Neural crest cell (in vitro differentiated cells): Measurements from ENCODE around the gene ZC3H13. TPM values are rescaled to one million over a fixed set of nuclear protein-coding genes. Genes with fewer than 3 reads are reported as not detected.

Experiments used
- DNase-seq: peaks from one replicate; pipeline ENCODE4 v3.0.0; 2021; ENCODE audit warnings: low read depth, mixed read lengths, low spot score
- H3K27ac Mint-ChIP-seq: one replicate; pipeline ENCODE4 v1.8.0; 2021; ENCODE audit warnings: mild to moderate bottlenecking, mixed read lengths; ENCODE audit not compliant: unreplicated experiment
- H3K27me3 Mint-ChIP-seq: 2 replicates; pipeline ENCODE4 v1.8.0; 2021; ENCODE audit warnings: low read depth, mild to moderate bottlenecking, mixed read lengths
- H3K36me3 Mint-ChIP-seq: 2 replicates; pipeline ENCODE4 v1.8.0; 2021; ENCODE audit warnings: low read depth, mild to moderate bottlenecking, mixed read lengths
- H3K4me1 Mint-ChIP-seq: 2 replicates; pipeline ENCODE4 v1.8.0; 2021; ENCODE audit warnings: mixed read lengths
- H3K4me3 Mint-ChIP-seq: one replicate; pipeline ENCODE4 v1.8.0; 2021; ENCODE audit warnings: mild to moderate bottlenecking, mixed read lengths
- H3K9me3 Mint-ChIP-seq: 2 replicates; pipeline ENCODE4 v1.8.0; 2021; ENCODE audit warnings: mixed read lengths
- total RNA-seq: library from RNA; stranded (reverse); gene quantifications from 2 replicates; pipeline ENCODE4 v1.2.1, GENCODE V29; 2021
- TF ChIP-seq, protein P1 (sequence below): fragments of 200-600 bp; sonication (generic); conservative IDR thresholded peaks from 2 replicates; pipeline ENCODE4 v1.5.0; 2021; ENCODE audit warnings: antibody characterized with exemption, mild to moderate bottlenecking

The ZC3H13 gene
- total RNA-seq, 1 donor from 2014 or later = 103 TPM

- Mint-ChIP-seq H3K9me3 (no peaks in the 10 kb centered on the region), H3K27ac (no peak overlapping the region), H3K27me3 (no peaks in the 10 kb centered on the region), H3K4me1 (peaks cover 4% of the 10 kb centered on the region), H3K36me3 (peaks cover 29% of the 10 kb centered on the region), H3K4me3 (no peak overlapping the region)
- TF ChIP-seq, protein P1, sequence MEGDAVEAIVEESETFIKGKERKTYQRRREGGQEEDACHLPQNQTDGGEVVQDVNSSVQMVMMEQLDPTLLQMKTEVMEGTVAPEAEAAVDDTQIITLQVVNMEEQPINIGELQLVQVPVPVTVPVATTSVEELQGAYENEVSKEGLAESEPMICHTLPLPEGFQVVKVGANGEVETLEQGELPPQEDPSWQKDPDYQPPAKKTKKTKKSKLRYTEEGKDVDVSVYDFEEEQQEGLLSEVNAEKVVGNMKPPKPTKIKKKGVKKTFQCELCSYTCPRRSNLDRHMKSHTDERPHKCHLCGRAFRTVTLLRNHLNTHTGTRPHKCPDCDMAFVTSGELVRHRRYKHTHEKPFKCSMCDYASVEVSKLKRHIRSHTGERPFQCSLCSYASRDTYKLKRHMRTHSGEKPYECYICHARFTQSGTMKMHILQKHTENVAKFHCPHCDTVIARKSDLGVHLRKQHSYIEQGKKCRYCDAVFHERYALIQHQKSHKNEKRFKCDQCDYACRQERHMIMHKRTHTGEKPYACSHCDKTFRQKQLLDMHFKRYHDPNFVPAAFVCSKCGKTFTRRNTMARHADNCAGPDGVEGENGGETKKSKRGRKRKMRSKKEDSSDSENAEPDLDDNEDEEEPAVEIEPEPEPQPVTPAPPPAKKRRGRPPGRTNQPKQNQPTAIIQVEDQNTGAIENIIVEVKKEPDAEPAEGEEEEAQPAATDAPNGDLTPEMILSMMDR = no peak
- no peak for DNase-seq
Observed at GRCh38 chr13:46039411-46040182, 12.9 kb downstream of the ZC3H13 start.

GRCh38 chr13:46038296-46038695 is 14.2 kb downstream of the ZC3H13 start:
- H3K27ac Mint-ChIP-seq = no peak overlapping the region
- peaks cover 41% of the 10 kb centered on the region for H3K36me3 Mint-ChIP-seq
- TF ChIP-seq, protein P1 = no peak
- peaks cover 3% of the 10 kb centered on the region for H3K9me3 Mint-ChIP-seq
- no peaks in the 10 kb centered on the region for H3K27me3 Mint-ChIP-seq
- no peak overlapping the region for H3K4me3 Mint-ChIP-seq
- H3K4me1 Mint-ChIP-seq = peaks cover 4% of the 10 kb centered on the region
- no peak for DNase-seq

DNA sequence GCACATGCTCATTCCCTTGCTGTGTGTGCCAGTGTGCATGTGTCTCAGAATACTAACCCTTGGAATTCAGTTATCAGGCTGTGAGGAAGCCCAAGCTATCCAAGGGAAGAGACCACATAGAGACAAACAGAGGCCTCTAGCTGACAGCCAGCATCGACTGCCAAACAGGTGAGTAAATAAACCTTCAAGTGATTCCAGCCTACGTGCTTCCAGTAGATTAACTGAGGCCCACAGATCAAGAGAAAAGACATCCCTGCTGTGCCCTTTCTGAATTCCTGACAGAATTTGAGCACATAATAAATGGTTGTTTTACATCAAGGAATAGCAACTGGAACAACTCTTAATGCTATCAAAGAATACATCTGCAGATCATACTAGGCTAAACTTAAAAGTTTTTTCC is 17.5 kb downstream of the ZC3H13 start:
- no peak overlapping the region for H3K4me3 Mint-ChIP-seq
- H3K27ac Mint-ChIP-seq = no peak overlapping the region
- TF ChIP-seq, protein P1 = no peak
- peaks cover 59% of the 10 kb centered on the region for H3K36me3 Mint-ChIP-seq
- peaks cover 3% of the 10 kb centered on the region for H3K4me1 Mint-ChIP-seq
- H3K27me3 Mint-ChIP-seq = no peaks in the 10 kb centered on the region
- no peak for DNase-seq
- peaks cover 15% of the 10 kb centered on the region for H3K9me3 Mint-ChIP-seq

GRCh38 chr13:46032341-46032740 is 20.2 kb downstream of the ZC3H13 start:
- DNase-seq = no peak
- Mint-ChIP-seq H3K4me3 (no peak overlapping the region), H3K27ac (no peak overlapping the region), H3K9me3 (peaks cover 21% of the 10 kb centered on the region), H3K4me1 (peaks cover 4% of the 10 kb centered on the region), H3K27me3 (no peaks in the 10 kb centered on the region), H3K36me3 (peaks cover 76% of the 10 kb centered on the region)
- TF ChIP-seq, protein P1 = no peak

DNA sequence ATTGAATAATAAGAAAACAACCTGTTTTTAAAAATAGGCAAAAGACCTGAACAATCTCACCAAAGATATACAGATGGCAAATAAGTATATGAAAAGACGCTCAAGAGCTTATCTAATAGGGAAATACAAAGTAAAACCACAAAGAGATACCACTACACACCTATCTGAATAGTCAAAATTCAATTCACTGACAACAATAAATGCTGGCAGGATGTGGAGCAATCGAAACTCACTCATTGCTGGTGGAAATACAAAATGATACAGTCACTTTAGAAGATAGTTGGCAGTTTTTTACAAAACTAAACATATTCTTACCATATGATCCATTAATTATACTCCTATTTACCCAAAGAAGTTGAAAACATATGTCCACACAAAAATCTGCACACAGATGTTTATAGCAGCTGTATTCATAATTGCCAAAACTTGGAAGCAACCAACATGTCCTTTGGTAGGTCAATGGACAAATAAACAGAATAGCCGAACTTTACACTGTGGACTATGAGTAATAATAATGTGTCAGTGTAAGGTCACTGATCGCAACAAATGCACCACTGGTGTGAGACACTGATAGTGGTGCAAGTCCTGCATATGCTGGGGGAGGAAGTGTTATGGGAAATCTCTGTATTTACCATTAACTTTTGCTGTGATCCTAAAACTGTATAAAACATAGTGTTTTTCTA is 20.8 kb downstream of the ZC3H13 start:
- DNase-seq = no peak
- H3K4me3 Mint-ChIP-seq = no peak overlapping the region
- H3K4me1 Mint-ChIP-seq = peaks cover 4% of the 10 kb centered on the region
- peaks cover 21% of the 10 kb centered on the region for H3K9me3 Mint-ChIP-seq
- peaks cover 74% of the 10 kb centered on the region for H3K36me3 Mint-ChIP-seq
- TF ChIP-seq, protein P1 = no peak
- H3K27me3 Mint-ChIP-seq = no peaks in the 10 kb centered on the region
- H3K27ac Mint-ChIP-seq = no peak overlapping the region
